Endothelial cell of hepatic sinusoid (primary cell): Measurements from ENCODE around the gene L1TD1.
"Not testable (repeated sequence)": the region's sequence is repeated elsewhere in the genome, so short reads cannot be mapped to it uniquely, and the experiment has no call there.

Experiments used
- in situ Hi-C: cut with HindIII; loops from 2 replicates; pipeline ENCODE4 v1.10.0; 2017; ENCODE audit warnings: low sequenced_read_pairs

Gene L1TD1

GRCh38 chr1:62196086-62196690, 1.5 kb downstream of the L1TD1 start:
- in situ Hi-C loops: no loop called here

DNA sequence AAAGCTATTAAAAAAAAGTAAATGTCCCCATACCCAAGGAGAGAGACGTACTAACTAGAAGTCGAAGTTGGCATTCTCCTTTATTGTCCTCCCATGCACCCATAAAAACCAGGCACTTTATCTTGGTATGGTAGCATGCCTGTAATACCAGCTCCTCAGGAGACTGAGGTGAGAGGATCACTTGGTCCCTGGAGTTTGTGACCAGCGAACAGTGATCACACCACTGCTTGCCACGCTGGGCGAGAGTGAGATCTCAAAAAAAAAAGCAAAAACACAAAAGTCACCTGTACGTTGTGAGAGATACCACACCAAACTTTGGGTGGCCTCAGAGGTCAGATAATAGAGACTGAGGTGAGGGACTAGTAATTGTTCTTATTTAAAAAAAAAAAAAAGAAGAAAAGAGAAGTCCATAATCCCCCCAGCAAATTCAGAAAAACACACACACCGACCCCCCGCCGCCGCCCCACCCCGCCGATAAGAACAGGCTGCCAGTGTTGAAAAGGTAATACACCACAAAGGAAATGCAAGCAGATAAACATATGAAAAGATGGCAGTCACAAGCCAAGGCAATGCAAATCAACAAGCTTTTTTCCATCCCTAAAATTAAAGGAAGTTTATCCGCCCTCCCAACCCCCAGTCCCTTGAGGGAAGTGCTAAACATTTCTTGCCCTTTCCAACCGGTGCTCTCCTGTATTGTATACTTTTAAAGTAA, 3.6 kb downstream of the L1TD1 start:
- in situ Hi-C loops: no loop called here

GRCh38 chr1:62198781-62199125, 4.1 kb downstream of the L1TD1 start:
- in situ Hi-C loops: no loop called here

DNA sequence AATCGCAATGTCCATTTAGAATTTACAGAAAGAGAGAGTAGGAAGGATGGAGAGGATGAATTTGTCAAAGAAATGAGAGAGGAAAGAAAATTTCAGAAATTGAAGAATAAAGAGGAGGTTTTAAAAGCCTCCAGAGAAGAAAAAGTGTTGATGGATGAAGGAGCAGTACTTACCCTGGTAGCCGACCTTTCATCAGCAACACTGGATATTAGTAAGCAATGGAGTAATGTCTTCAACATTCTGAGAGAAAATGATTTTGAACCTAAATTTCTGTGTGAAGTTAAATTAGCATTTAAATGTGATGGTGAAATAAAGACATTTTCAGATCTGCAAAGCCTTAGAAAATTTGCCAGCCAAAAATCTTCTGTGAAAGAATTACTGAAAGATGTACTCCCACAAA, 12.5 kb downstream of the L1TD1 start:
- in situ Hi-C loops: no loop called here

DNA sequence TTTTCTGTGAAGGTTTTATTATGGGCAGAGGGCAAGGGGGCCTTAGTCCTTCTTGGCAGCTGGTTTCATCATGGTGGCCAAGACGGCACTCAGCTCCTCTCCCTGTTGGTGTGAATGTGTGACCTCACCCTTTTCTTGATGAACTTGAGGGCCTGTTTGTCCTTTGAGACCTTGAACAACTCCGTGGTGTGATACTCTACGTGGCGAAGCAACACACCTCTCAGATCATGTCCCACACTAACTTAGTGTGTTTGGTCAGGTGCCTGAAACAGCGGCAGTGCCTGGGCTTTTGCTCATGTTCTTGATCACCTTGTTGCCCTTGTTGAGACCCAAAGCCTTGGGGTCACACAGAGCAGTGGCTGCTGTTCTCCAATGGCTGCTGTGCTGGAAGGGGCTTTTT, 13.4 kb downstream of the L1TD1 start:
- in situ Hi-C loops: no loop called here

- in situ Hi-C loops: no loop called here
Measured at GRCh38 chr1:62208970-62209369, 14.3 kb downstream of the L1TD1 start.

DNA sequence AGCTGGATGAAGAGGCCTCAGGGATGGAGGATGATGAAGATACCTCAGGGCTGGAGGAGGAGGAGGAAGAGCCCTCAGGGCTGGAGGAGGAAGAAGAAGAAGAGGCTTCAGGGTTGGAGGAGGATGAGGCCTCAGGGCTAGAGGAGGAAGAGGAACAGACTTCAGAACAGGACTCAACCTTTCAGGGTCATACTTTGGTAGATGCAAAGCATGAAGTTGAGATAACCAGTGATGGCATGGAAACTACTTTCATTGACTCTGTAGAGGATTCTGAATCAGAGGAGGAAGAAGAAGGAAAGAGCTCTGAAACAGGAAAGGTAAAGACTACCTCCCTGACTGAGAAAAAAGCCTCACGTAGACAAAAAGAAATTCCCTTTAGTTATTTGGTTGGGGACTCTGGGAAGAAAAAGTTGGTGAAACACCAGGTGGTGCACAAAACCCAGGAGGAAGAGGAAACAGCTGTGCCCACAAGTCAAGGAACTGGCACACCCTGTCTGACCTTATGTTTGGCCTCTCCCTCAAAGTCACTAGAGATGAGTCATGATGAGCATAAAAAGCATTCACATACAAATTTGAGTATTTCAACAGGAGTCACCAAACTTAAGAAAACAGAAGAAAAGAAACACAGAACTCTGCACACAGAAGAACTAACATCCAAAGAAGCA, 15.4 kb downstream of the L1TD1 start:
- in situ Hi-C loops: no loop called here

DNA sequence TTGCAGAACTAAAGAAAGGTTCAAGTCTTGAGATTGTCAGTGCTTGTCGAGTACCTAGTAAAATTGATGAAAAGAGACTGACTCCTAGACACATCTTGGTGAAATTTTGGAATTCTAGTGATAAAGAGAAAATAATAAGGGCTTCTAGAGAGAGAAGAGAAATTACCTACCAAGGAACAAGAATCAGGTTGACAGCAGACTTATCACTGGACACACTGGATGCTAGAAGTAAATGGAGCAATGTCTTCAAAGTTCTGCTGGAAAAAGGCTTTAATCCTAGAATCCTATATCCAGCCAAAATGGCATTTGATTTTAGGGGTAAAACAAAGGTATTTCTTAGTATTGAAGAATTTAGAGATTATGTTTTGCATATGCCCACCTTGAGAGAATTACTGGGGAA, 16.3 kb downstream of the L1TD1 start:
- in situ Hi-C loops: no loop called here

DNA sequence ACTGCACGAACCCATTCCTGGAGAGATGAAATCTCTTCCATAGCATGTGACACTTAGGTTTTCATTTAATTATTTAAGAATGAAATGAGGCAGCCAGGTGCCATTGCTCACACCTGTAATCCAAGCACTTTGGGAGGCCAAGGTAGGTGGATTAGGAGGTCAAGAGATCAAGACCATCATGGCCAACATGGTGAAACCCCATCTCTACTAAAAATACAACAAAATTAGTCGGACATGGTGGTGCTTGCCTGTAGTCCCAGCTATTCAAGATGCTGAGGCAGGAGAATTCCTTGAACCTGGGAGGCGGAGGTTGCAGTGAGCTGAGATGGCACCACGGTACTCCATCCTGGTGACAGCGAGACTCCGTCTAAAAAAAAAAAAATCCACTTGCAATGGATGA, 17.8 kb downstream of the L1TD1 start:
- in situ Hi-C loops: no loop called here

DNA sequence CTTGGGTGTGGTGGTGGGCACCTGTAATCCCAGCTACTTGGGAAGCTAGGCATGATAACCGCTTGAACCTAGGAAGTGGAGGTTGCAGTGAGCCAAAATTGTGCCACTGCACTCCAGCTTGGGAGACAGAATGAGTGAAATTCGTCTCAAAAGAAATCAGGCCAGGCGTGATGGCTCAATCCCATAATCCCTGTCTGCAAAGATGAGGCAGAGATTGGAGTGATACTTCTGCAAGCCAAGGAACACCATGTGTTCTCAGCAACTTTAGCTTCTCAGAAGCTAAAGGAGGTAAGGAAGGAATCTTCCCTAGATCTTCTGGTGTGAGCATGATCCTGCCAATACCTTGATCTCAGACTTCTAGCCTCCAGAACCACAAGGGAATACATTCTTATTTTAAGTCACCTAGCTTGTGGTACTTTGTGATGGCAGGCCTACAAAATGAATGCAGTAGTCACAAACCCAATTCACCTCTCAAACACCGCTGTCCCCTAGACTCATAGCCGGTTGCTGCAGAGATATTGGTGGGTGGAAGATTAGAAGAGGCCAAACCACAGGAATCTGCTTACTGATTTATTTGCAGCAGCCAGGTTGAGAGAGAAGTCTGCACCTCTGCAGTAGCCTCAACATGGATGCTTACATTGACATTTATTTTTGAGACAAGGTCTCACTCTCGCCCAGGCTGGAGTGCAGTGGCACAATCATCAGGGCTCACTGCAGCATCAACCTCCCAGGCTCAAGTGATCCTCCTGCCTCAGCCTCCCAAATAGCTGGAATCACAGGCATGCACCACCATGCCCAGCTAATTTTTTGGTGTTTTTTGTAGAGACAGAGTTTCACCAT, 18.6 kb downstream of the L1TD1 start:
- in situ Hi-C loops: no loop called here

GRCh38 chr1:62218604-62219003, 24.0 kb downstream of the L1TD1 start:
- in situ Hi-C loops: no loop called here

DNA sequence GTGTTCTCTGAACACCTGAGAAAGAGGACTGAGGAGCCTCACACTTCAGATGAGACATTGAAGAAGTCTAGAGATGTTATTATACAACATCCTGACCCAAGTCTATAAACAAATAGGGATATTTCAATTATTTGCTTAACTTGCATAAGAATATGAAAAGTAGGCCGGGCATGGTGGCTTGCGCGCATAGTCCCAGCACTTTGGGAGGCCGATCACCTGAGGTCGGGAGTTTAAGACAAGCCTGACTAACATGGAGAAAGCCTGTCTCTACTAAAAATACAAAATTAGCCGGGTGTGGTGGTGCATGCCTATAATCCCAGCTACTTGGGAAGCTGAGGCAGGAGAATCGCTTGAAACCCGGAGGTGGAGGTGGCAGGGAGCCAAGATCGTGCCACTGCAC, 25.8 kb downstream of the L1TD1 start:
- in situ Hi-C loops: not testable (repeated sequence)

DNA sequence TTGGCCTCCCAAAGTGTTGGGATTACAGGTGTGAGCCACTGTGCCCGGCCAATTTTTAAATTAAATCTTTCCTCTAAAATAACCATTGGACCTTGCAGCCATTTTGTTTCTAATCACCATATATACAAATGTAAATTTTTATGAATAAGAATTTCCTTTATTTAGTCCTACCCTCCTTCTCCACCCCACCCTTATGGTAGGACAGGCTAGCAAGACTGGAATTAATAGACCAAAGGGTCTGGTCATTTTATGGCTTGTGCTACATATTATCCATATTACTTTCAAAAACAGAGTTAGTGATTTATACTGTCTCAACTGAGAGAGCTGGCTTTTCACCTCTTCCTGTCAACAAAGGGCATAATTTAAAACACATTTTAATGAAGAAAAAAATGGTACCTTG, 26.5 kb downstream of the L1TD1 start:
- in situ Hi-C loops: no loop called here

DNA sequence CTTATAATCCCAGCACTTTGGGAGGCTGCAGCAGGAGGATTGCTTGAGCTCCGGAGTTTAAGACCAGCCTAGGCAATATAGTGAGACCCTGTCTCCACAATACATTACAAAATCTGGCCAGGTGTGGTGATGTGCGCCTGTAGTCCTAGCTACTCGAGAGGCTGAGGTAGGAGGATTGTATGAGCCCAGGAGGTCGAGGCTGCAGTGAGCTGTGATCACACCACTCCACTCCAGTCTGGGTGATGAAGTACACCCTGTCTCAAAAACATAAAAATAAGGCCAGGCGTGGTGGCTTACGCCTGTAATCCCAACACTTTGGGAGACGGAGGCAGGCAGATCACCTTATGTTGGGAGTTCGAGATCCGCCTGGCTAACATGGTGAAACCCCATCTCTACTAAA, 27.7 kb downstream of the L1TD1 start:
- in situ Hi-C loops: no loop called here

DNA sequence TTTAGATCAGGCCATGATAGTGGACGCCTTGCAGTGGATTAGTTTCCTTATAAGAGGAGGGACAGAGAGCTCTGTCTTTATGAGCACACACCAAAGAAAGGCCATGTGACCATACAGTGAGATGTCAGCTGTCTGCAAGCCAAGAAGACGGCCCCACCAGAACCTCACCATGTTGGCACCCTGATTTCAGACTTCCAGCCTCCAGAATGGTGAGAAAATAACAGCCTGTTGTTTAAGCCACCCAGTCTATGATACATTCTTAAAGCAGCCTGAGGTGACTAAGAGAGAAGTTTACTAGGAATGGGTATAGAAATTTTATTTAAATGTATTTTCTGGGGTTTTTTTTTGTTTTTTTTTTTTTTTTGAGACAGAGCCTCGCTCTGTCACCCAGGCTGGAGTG, 29.5 kb downstream of the L1TD1 start:
- in situ Hi-C loops: no loop called here

DNA sequence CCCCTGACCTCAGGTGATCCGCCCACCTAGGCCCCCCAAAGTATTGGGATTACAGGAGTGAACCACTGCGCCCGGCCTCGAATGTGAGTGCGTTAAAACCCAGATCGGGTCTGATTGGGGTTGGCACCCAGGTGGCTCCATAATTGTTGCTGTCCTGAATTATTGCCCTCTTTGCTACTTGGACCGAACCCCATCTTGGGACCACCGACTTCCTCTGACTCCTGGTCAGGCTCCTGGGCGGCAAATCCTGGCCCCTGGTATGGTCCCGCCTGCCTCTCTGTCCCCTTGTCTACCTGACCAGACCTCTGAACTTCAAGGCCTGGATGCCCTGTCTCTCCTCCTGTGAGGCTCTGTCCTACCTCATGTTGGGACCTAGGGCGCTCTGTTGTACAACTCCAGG, 32.8 kb downstream of the L1TD1 start:
- in situ Hi-C loops: no loop called here

GRCh38 chr1:62228136-62228882, 33.7 kb downstream of the L1TD1 start:
- in situ Hi-C loops: no loop called here

DNA sequence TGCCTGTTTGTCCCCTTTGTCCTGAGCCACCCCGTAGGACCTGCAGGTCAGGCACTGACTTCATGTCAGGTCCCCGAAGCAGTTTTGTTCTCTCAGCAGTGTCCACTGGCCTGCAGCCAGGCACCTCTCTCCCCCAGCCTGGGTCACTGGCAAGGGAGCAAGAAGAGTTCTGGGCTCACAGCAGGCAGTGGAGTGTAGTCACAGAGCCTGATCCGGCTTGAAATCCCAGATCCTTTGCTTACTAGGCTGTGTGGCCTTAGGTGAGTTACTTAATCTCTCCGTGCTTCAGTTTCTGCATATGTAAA, 34.2 kb downstream of the L1TD1 start:
- in situ Hi-C loops: no loop called here

GRCh38 chr1:62229468-62229867, 34.8 kb downstream of the L1TD1 start:
- in situ Hi-C loops: no loop called here

- in situ Hi-C loops: no loop called here
Measured at GRCh38 chr1:62229932-62230331, 35.3 kb downstream of the L1TD1 start.

- in situ Hi-C loops: no loop called here
Measured at GRCh38 chr1:62230718-62231117, 36.1 kb downstream of the L1TD1 start.
